ENCODE data around the gene SLC35D3.
A peak's percentile ranks its signal among the peaks of the same experiment; 100 is the strongest.
"Not testable (repeated sequence)": the region's sequence is repeated elsewhere in the genome, so short reads cannot be mapped to it uniquely, and the experiment has no call there.

Gene SLC35D3, protein sequence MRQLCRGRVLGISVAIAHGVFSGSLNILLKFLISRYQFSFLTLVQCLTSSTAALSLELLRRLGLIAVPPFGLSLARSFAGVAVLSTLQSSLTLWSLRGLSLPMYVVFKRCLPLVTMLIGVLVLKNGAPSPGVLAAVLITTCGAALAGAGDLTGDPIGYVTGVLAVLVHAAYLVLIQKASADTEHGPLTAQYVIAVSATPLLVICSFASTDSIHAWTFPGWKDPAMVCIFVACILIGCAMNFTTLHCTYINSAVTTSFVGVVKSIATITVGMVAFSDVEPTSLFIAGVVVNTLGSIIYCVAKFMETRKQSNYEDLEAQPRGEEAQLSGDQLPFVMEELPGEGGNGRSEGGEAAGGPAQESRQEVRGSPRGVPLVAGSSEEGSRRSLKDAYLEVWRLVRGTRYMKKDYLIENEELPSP

DNA sequence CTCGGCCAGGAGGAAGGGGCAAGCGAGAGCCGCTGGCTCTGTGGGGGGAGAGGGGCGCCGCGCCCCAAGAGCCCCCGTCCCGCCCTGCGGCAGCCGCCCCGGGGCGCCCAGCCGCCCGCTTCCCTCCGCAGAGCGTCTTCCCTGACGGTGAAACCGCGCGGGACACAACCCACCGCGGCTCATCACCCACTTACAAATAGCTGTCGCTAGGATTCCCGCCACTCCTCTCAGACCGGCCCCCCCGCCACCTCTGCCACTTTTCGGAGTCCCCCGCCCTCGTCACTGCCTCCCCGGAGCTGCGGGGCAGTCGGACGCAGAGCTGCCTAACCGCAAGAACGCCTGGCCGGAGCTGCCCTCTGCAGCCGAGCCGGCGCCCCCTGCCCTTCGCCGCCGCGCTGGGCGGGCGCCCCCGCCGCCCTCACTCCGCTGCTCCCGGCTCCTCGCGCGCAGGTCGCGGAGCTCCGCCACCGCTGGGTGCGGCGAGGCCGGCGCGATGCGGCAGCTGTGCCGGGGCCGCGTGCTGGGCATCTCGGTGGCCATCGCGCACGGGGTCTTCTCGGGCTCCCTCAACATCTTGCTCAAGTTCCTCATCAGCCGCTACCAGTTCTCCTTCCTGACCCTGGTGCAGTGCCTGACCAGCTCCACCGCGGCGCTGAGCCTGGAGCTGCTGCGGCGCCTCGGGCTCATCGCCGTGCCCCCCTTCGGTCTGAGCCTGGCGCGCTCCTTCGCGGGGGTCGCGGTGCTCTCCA is at the start of gene SLC35D3:
Gene SLC35D3, plus strand, starts transcription at position 366 of the 749 bp plus-strand sequence. Its CDS starts 128 bp downstream, at position 494.
- DNase-seq: peak; percentile 60

DNA sequence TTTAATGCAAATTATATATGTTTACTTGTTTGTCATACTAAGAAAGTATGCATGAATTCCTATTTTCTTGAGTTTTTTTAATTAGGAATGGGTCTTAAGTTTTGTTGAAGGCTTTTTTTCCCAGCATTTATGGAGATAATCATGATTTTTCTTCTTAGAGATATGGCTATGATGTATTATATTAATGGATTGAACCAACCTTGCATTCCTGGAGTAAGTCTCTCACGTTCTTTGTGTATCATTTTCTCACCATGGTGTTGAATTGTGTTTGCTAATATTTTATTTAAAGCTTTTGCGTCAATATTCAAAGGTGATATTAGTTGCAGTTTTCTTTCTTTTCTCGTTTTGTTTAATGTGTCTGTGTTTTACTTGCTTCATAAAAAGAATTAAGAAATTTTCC is 48.4 kb upstream of the SLC35D3 start:
- DNase-seq: no peak

DNA sequence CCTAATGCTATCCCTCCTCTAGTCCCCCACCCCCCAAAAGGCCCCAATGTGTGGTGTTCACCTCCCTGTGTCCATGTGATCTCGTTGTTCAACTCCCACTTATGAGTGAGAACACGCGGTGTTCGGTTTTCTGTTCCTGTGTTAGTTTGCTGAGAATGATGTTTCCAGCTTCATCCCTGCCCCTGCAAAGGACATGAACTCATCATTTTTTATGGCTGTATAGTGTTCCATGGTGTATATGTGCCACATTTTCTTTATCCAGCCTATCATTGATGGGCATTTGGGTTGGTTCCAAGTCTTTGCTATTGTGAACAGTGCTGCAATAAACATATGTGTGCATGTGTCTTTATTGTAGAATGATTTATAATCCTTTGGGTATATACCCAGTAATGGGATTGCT is 45.6 kb upstream of the SLC35D3 start:
- not testable (repeated sequence) for DNase-seq

DNA sequence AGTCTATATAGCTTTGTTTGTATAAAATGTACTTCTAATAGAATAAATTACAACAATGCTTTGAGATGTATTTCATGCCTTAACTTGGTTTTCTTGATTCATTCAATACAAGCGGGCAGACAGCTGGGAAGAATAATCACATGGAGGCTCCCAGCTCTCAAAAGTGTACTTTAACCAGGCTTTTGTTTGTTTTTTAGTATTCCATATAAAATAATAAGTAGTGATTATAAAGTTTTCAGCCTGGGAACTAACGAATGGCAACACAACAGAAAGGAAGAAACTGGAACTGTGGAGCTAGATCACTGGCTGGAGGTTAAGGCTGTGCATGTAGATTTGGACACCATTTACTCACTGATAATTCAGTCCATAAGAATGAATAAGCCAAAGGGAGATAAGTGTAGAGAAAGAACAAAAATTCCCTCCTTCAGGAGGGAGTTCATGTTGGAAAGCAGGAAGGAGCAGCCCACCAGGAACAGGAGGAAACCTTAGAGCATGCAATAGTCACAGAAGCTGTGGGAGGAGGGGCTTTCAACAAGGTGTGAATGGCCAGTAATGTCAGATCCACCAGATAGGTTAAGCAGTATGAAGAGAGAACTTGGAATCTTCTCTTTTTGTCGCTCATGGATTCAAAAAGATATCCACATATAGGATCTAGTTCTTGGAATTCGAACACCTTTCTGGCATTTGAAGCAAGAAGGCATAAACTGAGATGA is 41.2 kb upstream of the SLC35D3 start:
- DNase-seq: no peak

DNA sequence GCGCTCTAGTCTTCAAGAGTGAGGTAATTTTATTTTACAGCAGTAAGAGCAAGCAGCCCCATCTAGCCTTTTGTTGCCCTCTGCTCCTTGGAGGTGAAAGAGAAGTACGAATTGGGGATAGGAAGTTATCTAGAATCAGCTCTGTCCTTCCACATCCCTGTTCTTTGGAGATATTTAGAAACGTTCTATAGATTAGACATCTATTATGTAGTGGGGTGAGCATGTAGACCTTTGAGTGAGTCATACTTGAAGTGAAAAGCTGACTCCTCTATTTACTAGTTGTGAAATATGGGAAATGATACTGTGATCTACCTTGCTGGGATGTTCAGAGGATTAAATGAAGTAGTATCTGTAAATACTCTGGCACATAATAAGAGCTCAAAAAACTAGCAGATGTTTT is 36.0 kb upstream of the SLC35D3 start:
- no peak for DNase-seq

DNA sequence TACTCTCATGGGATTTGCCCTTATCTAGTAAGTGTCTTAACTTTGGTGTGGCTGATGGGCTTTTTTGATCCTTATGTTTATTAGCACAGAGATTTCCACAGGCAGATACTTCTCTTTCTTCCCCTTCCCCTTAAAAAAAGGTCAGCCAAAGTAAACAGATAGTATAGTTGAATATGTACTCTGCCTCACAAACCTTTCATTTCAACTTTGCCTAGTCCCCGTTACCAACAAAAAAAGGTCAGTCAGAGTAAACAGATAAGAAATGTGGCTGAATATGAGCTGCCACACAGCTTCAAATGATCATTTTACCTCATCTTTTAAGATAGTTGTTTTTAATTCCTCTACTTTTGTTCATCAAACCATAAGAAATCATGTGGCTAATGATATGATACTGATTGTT is 34.1 kb upstream of the SLC35D3 start:
- DNase-seq: no peak

DNA sequence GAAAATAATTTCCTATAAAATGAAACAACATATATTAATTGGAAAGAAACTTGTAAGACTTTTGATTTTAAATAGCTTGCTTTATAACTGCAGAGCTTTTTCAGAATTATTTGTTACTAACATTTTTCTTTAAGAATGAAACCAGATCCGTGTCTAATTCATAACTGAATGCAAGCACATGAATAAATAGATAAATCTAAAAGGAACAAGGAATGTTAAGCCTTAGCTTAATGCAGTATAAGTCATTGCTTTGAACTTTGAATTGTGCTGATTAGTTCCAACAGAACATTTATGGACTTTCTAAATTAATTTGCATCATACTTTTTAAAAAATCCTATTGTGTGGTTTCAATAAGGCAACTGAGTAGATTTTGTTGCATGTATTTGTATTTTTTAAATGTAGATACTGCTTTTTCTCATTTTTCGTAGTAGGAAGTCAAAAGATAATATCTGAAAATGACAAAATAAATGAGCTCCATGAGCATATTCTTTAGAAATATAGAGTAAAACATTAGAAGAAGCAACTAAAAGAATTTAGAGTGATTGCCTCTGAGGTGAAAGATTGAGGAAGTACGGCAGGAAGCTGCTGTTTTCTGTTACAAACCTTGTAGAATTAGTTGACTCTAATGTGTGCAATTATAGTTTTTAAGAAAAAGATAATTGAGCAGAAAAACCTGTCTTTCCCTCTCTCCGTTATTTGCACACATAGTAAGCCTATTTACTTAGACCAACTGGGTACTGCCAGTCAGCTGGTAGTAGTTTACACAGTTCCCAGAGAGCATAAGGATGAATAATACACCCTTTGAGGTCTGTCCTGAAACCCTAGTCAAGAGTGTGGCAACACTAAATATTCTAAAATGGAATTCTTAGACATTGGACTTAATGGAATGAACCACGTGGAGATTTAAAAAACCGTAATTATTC is 32.6 kb upstream of the SLC35D3 start:
- no peak for DNase-seq

DNA sequence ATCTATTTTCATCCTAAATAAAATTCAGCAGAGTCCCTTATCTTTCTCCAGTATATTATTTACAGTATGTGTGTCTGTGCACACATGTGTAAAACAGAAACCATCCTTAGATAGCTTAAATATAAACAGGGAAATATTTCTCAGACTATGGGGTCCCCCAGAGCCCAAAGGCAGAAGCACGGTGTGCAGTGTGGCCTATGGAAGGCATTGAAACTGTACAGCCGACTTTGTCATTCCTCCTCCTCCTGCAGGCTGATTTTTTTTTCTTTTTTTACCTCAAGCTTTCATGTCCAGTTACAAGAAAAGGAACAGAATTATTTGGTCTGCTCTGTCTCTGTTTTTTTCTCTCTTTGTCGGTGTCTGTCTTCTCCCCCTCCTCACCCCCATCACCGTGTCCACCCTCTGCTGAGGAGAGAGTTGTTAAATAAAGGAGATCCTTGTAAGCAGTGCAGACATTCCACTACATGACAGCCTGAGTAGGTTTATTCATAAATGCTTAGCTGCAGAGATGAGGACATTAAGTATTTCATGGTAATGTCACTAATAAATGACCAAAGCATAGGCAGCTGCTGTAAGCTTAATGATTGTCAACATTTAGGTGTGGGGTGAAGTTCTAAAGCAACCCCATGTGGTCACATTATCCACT is 31.8 kb upstream of the SLC35D3 start:
- DNase-seq: no peak

DNA sequence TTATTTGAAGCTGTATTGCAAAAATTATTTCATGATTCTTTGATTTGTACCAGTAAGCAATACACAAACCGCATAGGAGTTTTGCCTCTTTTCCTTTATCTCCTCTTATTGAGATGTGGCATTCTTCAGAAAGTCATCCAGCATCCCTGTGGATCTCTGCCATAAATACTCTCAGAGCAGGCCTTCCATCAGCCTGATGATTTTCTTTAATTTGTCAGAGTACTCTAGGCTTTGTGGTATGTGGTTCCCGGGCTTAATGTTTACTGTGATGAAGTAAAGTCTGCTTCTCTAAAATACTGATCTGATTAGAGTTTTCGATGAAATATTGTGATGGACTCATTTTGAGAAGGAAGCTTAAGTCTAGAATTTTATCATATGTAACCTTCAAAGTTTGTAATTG is 31.1 kb upstream of the SLC35D3 start:
- DNase-seq: no peak

DNA sequence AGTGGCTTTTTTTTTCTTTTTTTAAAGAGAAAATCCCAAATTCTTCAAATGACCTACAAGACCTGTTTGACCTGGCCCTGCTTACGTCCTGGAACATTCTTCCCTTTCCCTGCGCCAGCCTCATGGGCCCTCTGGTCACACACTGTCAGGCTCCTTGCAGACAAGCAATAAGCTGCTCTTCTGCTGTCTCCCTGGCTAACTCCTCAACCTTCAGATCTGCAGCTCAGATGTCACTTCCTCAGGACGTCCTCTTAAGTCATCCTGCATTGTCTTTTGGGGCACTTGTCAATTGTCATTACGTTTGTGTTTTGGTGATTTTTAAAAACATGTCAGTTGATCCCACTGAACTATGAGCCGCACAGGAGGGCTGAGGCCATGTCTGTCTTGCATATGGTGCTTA is 28.9 kb upstream of the SLC35D3 start:
- no peak for DNase-seq

DNA sequence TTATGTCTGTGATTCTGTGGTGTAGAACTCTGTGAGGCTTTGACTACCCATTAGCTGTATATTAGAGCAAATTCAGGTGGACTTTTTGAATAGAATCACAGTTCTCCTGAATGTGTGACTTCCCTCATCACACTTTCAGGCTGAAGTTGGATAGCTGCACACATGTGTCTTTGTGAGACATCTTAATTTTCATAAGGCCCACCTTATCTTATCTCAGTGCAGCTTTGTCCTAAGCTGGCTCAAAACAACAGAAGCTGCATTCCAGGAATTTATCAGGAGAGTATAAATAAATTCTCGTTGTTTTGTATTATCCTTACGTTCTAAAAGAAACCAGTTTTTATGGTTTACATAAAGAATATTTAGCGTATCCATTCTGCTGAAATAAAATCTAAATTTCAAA is 26.2 kb upstream of the SLC35D3 start:
- DNase-seq: no peak

DNA sequence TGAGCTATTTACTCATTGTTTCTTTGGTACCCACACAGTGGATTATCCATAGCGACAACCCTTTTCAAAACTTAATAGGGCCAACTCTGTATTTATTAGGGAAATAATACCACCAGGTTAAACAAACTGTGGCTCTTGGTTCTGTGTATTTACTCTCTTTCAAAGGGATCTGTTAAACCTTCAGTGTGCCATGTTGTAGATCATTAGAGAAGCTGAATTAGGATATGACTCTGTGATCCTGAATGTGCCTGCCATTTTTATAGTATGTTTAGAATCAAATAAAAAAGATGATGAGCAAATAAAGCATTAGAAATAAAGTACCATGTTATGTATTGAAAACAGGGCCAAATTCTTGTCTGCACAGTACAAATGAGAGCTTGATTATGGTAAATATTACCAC is 25.0 kb upstream of the SLC35D3 start:
- DNase-seq: no peak

DNA sequence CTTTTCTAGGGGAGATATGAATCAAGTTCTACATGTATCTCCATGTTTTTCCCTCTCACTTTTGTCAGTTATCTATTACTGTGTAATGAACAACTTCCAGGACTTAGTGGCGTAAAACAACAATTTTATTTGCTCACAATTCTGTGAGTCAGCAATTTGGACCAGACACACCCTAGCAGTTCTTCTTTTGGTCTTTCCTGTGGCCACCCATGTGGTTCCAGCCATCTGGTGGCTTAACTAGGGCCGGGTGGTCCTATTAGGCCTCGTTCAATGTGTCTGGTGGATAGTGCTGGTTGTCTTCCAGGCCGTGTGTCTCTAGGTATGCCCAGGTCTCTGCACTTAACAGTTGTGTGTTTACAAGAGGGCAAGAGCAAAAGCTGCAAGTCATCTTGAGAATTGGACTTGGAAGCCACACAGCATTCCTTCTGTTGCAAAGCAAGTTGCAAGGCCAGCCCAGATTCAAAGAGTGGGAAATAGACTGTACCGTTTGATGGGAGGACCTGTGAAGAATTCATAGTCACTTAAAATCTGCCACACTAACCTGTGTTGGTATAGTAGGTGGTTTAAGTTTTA is 20.8 kb upstream of the SLC35D3 start:
- no peak for DNase-seq

DNA sequence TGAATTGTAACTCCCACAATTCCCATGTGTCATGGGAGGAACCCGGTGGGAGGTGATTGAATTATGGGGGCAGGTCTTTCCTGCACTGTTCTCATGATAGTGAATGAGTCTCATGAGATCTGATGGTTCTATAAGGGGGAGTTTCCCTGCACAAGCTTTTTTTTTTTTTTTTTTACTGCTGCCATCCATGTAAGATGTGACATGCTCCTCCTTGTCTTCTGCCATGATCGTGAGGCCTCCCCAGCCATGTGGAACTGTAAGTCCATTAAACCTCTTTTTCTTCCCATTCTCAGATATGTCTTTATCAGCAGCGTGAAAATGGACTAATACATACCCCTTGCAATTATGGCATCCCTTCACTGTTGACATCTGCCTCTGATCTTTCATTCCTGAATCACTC is 17.6 kb upstream of the SLC35D3 start:
- DNase-seq: not testable (repeated sequence)

DNA sequence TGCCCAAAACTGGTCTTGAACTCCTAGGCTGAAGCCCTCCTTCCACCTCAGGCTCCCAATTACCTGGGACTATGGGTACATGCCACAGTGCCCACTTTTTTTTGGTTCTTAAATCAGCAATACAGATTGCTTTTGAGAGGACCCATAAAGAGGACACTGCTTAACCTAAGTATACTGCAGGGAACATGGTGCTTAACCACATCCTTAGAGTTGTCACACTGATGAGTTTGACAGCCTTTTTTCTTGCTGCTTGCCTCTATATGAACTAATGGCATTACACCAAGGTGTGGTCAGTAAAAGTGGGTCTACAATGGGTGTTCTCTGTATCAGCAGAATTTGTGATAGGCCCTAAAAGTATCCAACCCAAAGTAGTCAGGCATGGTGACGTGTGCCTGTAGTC is 7.2 kb upstream of the SLC35D3 start:
- DNase-seq: no peak

DNA sequence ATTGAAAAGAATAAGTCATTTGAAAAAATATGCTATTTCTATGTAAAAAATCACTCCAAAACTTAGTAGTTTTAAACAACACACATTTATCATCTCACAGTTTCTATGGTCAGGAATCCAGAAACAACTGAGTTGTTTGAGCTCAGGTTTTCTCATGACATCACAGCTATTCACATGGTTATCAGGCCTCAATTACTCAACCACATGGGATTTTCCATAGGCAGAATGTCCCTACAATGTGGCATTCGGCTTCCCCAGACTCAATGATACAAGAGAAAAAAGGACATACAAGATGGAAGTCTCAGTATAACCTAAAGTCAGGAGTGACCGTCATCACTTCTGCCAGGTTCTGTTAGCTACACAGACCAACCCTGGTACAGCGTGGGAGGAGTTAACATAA is 3.4 kb upstream of the SLC35D3 start:
- no peak for DNase-seq

DNA sequence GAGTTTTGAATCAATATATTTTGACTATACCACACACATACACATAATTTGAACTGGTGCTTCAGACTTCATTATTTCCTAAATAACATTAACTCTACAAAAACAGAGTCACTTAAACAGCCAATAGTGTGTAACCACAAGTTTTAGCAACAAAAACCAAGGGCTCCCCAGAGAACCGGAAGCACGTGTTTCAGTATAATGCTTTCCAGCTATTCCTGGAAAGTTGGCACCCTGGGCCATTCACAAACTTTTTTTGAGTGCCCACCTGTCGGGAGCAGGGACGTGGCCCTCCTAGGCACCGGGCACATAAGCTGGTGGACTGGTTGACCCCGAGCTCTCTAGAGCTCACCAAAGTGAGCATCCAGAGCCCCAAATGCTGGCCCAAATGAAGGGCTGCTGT is 1.9 kb upstream of the SLC35D3 start:
- no peak for DNase-seq

DNA sequence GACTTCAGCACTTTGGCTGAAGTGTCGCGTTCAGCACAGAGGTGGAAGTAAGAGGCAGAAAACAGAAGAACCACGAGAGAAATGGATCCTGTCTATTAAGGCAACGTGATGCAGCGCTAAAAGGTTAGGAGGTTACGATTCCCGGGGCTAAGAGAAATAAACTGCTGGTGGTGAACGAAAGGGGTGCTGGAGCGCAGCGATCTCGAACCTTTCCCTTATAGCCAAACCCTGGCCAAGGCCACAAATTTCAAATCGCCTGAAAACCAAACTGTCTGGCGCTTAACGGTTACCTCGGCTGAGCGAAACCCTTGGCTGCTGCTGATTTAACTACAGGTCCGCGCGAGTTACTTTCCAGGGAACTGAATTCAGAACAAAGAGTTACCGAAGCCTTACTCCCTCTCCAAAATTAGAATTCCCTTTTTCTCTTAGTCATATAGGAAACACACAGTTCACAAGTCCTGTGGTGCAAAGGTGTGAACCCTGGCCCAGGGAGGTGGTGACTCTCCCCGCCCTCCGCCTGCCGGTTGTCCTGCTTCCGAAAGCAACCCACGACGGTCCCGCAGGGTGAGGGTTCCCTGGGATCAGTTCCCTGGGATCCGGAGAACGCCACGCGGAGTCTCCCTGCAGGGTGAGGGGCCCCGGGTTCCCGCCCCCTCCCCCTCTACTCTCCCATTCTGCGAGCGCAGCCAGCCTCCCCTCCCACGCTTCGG is 1.3 kb upstream of the SLC35D3 start:
- DNase-seq: peak; percentile 5

DNA sequence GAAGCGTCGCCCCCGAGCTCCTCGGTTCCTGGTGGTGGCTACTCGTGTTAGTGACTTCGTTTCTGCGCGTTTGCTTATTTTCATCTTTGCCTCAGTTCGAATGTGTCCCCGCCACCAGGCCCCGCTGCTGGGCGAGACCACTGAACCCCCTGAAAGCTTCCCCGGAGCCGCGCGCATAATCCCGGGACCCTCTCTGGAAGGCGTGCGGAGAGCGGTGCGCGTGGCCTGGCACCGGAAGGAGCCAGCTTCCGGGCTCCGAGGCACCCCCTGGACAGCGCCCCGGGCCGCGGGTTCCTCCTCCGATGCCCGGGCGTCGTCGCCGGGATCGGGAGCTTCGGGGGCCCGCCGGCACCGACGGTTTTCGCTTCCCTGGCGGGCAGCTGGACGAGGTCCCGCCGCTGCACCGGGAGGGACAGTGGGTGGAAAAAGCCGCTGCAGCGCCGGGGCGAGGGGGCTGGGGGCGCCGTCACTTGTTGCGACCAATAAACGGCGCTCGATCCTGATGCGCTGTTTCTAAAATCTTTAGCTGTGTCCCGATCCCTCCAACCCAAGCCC is 643 bp upstream of the SLC35D3 start:
- peak; percentile 22 for DNase-seq

DNA sequence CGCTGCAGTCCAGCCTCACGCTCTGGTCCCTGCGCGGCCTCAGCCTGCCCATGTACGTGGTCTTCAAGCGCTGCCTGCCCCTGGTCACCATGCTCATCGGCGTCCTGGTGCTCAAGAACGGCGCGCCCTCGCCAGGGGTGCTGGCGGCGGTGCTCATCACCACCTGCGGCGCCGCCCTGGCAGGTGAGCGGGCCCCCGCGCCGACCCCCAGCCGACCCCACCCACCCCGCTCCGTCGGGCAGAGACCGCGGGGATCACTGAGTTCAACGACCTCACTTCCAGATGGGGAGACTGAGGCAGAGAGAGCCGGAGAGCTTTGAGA is 545 bp downstream of the SLC35D3 start:
- no peak for DNase-seq
